HCT116 (cell line): ENCODE results near the gene TMEM125. TPM values are rescaled to one million over a fixed set of nuclear protein-coding genes. Genes with fewer than 3 reads are reported as not detected.

ENCODE experiments used
- ATAC-seq: fragments of 200-7000 bp; cut with Tn5 transposase; 2 replicates; pipeline ENCODE4 v1.9.1; 2020; ENCODE audit warnings: mild to moderate bottlenecking, moderate library complexity
- BruUV-seq: library from RNA; stranded (reverse); fragments of 400-500 nt; replicated peaks from 2 replicates; lab custom pipeline; 2021; lab: Mats Ljungman, UMichigan
- CTCF ChIA-PET: fragments of 300-600 bp; sonication (Branson Sonifier 250); formaldehyde crosslinking; loops from one replicate; lab custom pipeline; 2021; ENCODE audit warnings: antibody characterized with exemption; lab: Charles Lee
- POLR2A ChIA-PET: fragments of 300-600, 350-600 bp; sonication (Branson Sonifier 250); formaldehyde crosslinking; loops from one replicate; lab custom pipeline; 2021; ENCODE audit warnings: antibody characterized with exemption; lab: Charles Lee
- RAD21 ChIA-PET, 2 experiments: fragments of 300-600 bp; sonication (Branson Sonifier 250); formaldehyde crosslinking; loops; one replicate each; lab custom pipeline; 2023; ENCODE audit warnings: low total read pairs in 2 of 2; ENCODE audit not compliant: uncharacterized antibody in 2 of 2, unreplicated experiment in 2 of 2, low non-redundant PET in 1 of 2; lab: Charles Lee
- DNase-seq: peaks from one replicate; pipeline ENCODE4 v3.0.0-alpha.2; 2010; ENCODE audit warnings: low read depth, low spot score
- H2AFZ ChIP-seq: fragments of 200-600 bp; shearing (Covaris generic), sonication (generic); 2 replicates; pipeline ENCODE4 v1.6.1; 2017; ENCODE audit warnings: low read depth, mixed run types, mixed read lengths, antibody characterized with exemption, low read length; ENCODE audit not compliant: poor library complexity, severe bottlenecking
- H3K27ac ChIP-seq: 2 replicates; pipeline ENCODE4 v1.5.1; 2012; ENCODE audit warnings: low read depth, low read length
- H3K27me3 ChIP-seq: fragments of 200-600 bp; sonication (generic); 2 replicates; pipeline ENCODE4 v1.6.1; 2016; ENCODE audit warnings: mixed run types, low read length, mixed read lengths; ENCODE audit not compliant: insufficient read depth
- H3K36me3 ChIP-seq, 2 experiments: fragments of 200-500 bp in 1 of 2; fragments of 200-600 bp in 1 of 2; sonication (Bioruptor generic) in 1 of 2; sonication (generic) in 1 of 2; 2 replicates each; pipeline versions ENCODE4 v1.5.1 to v1.6.1; 2014 to 2016; ENCODE audit warnings: low read length in 2 of 2, inconsistent platforms in 1 of 2, mixed read lengths in 1 of 2, mixed run types in 1 of 2; ENCODE audit not compliant: insufficient read depth in 2 of 2, control insufficient read depth in 1 of 2
- H3K4me1 ChIP-seq, 2 experiments: fragments of 200-600 bp in 1 of 2; sonication (generic) in 1 of 2; 2 replicates each; pipeline versions ENCODE4 v1.5.1 to v1.6.1; 2012 to 2017; ENCODE audit warnings: low read length in 2 of 2, inconsistent platforms in 1 of 2, mild to moderate bottlenecking in 1 of 2, mixed read lengths in 1 of 2, mixed run types in 1 of 2, moderate library complexity in 1 of 2; ENCODE audit not compliant: insufficient read depth in 2 of 2, control insufficient read depth in 1 of 2
- H3K4me2 ChIP-seq: fragments of 200-600 bp; sonication (generic); 2 replicates; pipeline ENCODE4 v1.6.1; 2017; ENCODE audit warnings: mixed run types, low read length, mixed read lengths
- H3K4me3 ChIP-seq, 2 experiments: fragments of 200-600 bp in 1 of 2; sonication (generic) in 1 of 2; replicated peaks in 1 of 2; 2 replicates each; pipeline ENCODE4 v1.5.1; 2011 to 2016; ENCODE audit warnings: low read length in 2 of 2, control low read depth in 1 of 2, low read depth in 1 of 2, mild to moderate bottlenecking in 1 of 2, mixed read lengths in 1 of 2, mixed run types in 1 of 2
- H3K79me2 ChIP-seq: fragments of 200-600 bp; sonication (generic); 2 replicates; pipeline ENCODE4 v1.6.1; 2017; ENCODE audit warnings: mild to moderate bottlenecking, mixed run types, low read length, moderate library complexity, mixed read lengths; ENCODE audit not compliant: insufficient read depth
- H3K9ac ChIP-seq: fragments of 200-600 bp; sonication (generic); 2 replicates; pipeline ENCODE4 v1.6.1; 2016; ENCODE audit warnings: low read length, mixed read lengths
- H3K9me2 ChIP-seq: fragments of 200-600 bp; sonication (generic), shearing (Covaris generic); 2 replicates; pipeline ENCODE4 v1.6.1; 2017; ENCODE audit warnings: mixed run types, mild to moderate bottlenecking, moderate library complexity; ENCODE audit not compliant: insufficient read depth
- H3K9me3 ChIP-seq, 2 experiments: fragments of 200-500 bp in 1 of 2; fragments of 200-600 bp in 1 of 2; sonication (Bioruptor generic) in 1 of 2; sonication (generic) in 1 of 2; 2 replicates each; pipeline ENCODE4 v1.6.1; 2014 to 2017; ENCODE audit warnings: low read length in 2 of 2, mixed read lengths in 2 of 2, inconsistent platforms in 1 of 2, low read depth in 1 of 2, mild to moderate bottlenecking in 1 of 2, mixed run types in 1 of 2, moderate library complexity in 1 of 2; ENCODE audit not compliant: control insufficient read depth in 1 of 2, insufficient read depth in 1 of 2
- H4K20me1 ChIP-seq: fragments of 200-600 bp; sonication (generic), shearing (Covaris generic); 2 replicates; pipeline ENCODE4 v1.6.1; 2017; ENCODE audit warnings: mixed run types, mild to moderate bottlenecking, moderate library complexity; ENCODE audit not compliant: insufficient read depth
- CBX3 ChIP-seq: IDR thresholded peaks from 2 replicates; pipeline ENCODE4 v1.6.1; 2012; ENCODE audit warnings: low read depth
- CTCF ChIP-seq, 3 experiments: fragments of 200-600 bp in 1 of 3; sonication (generic) in 1 of 3; IDR thresholded peaks in 2 of 3; conservative IDR thresholded peaks in 1 of 3; 2 replicates each; pipeline ENCODE4 v1.5.1; 2012 to 2017; ENCODE audit warnings: low read depth in 2 of 3, low read length in 2 of 3, antibody characterized with exemption in 1 of 3, borderline replicate concordance in 1 of 3, control low read depth in 1 of 3, mild to moderate bottlenecking in 1 of 3, mixed read lengths in 1 of 3, mixed run types in 1 of 3, moderate library complexity in 1 of 3; ENCODE audit not compliant: insufficient read depth in 1 of 3
- EGR1 ChIP-seq: IDR thresholded peaks from 2 replicates; pipeline ENCODE4 v1.6.1; 2012; ENCODE audit warnings: low read depth
- ELF1 ChIP-seq: IDR thresholded peaks from 2 replicates; pipeline ENCODE4 v1.6.1; 2012; ENCODE audit warnings: low read depth, borderline replicate concordance
- EZH2 ChIP-seq: fragments of 200-600 bp; sonication (generic); IDR thresholded peaks from 2 replicates; pipeline ENCODE4 v1.6.1; 2017; ENCODE audit warnings: antibody characterized with exemption, mixed run types
- EZH2phosphoT487 ChIP-seq: fragments of 200-600 bp; IDR thresholded peaks from 2 replicates; pipeline ENCODE4 v1.6.1; 2018; ENCODE audit warnings: antibody characterized with exemption, borderline replicate concordance
- MAX ChIP-seq: IDR thresholded peaks from 2 replicates; pipeline ENCODE4 v1.6.1; 2012
- POLR2AphosphoS5 ChIP-seq: IDR thresholded peaks from 2 replicates; pipeline ENCODE4 v1.6.1; 2011; ENCODE audit warnings: mild to moderate bottlenecking, low read depth, low read length, moderate library complexity
- SIN3A ChIP-seq: IDR thresholded peaks from 2 replicates; pipeline ENCODE4 v1.6.1; 2012; ENCODE audit warnings: low read depth
- SP1 ChIP-seq: IDR thresholded peaks from 2 replicates; pipeline ENCODE4 v1.6.1; 2012; ENCODE audit warnings: low read depth
- TCF7L2 ChIP-seq: IDR thresholded peaks from 2 replicates; pipeline ENCODE4 v1.7.0; 2011; ENCODE audit warnings: borderline replicate concordance, inconsistent platforms; ENCODE audit not compliant: insufficient read depth, insufficient read length; ENCODE audit errors: extremely low read depth
- YY1 ChIP-seq: IDR thresholded peaks from 2 replicates; pipeline ENCODE4 v1.6.1; 2011; ENCODE audit warnings: low read length, low read depth, moderate library complexity, mild to moderate bottlenecking; ENCODE audit not compliant: insufficient replicate concordance; ENCODE audit errors: extremely low read depth
- ZBTB33 ChIP-seq: IDR thresholded peaks from 2 replicates; pipeline ENCODE4 v1.6.1; 2011; ENCODE audit warnings: mild to moderate bottlenecking, low read length, moderate library complexity; ENCODE audit not compliant: insufficient replicate concordance; ENCODE audit errors: extremely low read depth
- ZFX ChIP-seq: fragments of 450-650 bp; IDR thresholded peaks from 2 replicates; pipeline ENCODE4 v1.6.1; 2017
- intact Hi-C: fragments of 100-400 bp; cut with micrococcal nuclease; formaldehyde crosslinking; loops from 2 replicates; pipeline ENCODE4 v1.10.0; 2022
- total RNA-seq: library from RNA; stranded (reverse); gene quantifications from one replicate; pipeline ENCODE4 v1.2.1, GENCODE V29; 2021; ENCODE audit not compliant: unreplicated experiment

The TMEM125 gene
- total RNA-seq, 1 experiment from 2014 or later = 13.9 TPM

GRCh38 chr1:43265431-43265830, 4.4 kb upstream of the TMEM125 start:
- Histone ChIP-seq H3K36me3 (no peaks in the 10 kb centered on the region), H3K27ac (no peak overlapping the region), H3K79me2 (no peaks in the 10 kb centered on the region), H3K4me1 (peaks cover 9 to 14% of the 10 kb centered on the region in 2 experiments), H2AFZ (no peak overlapping the region), H3K9me3 (peaks cover 0 to 11% of the 10 kb centered on the region in 2 experiments; a peak in 1 of 4 replicates), H3K9ac (no peak overlapping the region), H3K4me3 (no peak overlapping the region), H3K27me3 (no peaks in the 10 kb centered on the region), H3K9me2 (no peaks in the 10 kb centered on the region), H4K20me1 (no peaks in the 10 kb centered on the region), H3K4me2 (no peak overlapping the region)
- RAD21 ChIA-PET = no interaction called here
- ATAC-seq = no peak
- DNase-seq = no peak
- CTCF ChIA-PET = no interaction called here
- no TSS peak for BruUV-seq
- intact Hi-C loops = no loop called here
- TF ChIP-seq YY1 (no peak), CTCF (IDR thresholded peaks at IDR 0.05 in 2 of 3, conservative IDR thresholded peaks at IDR 0.05 in 1 of 3; ENCODE audit: borderline replicate concordance in 1 of 3, insufficient read depth in 1 of 3, low read depth in 2 of 3, low read length in 2 of 3) (no peak), MAX (no peak), EZH2 (no peak), CBX3 (no peak), ELF1 (no peak), EGR1 (no peak), SP1 (no peak)
- POLR2A ChIA-PET = no interaction called here

GRCh38 chr1:43266881-43267280, 2.9 kb upstream of the TMEM125 start:
- Histone ChIP-seq H3K9me2 (no peaks in the 10 kb centered on the region), H3K36me3 (no peaks in the 10 kb centered on the region), H3K4me1 (peaks cover 15 to 26% of the 10 kb centered on the region in 2 experiments), H3K27me3 (no peaks in the 10 kb centered on the region), H2AFZ (no peak overlapping the region), H3K9ac (no peak overlapping the region), H4K20me1 (no peaks in the 10 kb centered on the region), H3K9me3 (peaks cover 0 to 11% of the 10 kb centered on the region in 2 experiments; a peak in 1 of 4 replicates), H3K27ac (no peak overlapping the region), H3K4me2 (no peak overlapping the region), H3K79me2 (no peaks in the 10 kb centered on the region), H3K4me3 (no peak overlapping the region)
- intact Hi-C loops = no loop called here
- CTCF ChIA-PET = no interaction called here
- POLR2A ChIA-PET = no interaction called here
- DNase-seq = no peak
- RAD21 ChIA-PET = no interaction called here
- ATAC-seq = no peak
- BruUV-seq = no TSS peak
- TF ChIP-seq CBX3 (no peak), SIN3A (no peak), EGR1 (no peak), ZBTB33 (no peak), TCF7L2 (no peak), EZH2phosphoT487 (no peak), ZFX (no peak), POLR2AphosphoS5 (no peak), ELF1 (no peak)
